GM12874 (cell line): ENCODE results near the gene APOBEC3F.
"Not testable (repeated sequence)": the region's sequence is repeated elsewhere in the genome, so short reads cannot be mapped to it uniquely, and the experiment has no call there.

Experiments
- CTCF ChIP-seq: IDR thresholded peaks from 2 replicates; pipeline ENCODE4 v1.5.1; 2011; ENCODE audit warnings: low read depth, mild to moderate bottlenecking, control low read depth, low read length, moderate library complexity; ENCODE audit not compliant: insufficient read depth

The APOBEC3F gene

GRCh38 chr22:39068033-39068785, 27.5 kb downstream of the APOBEC3F start:
- TF ChIP-seq CTCF = peak; percentile 44

DNA sequence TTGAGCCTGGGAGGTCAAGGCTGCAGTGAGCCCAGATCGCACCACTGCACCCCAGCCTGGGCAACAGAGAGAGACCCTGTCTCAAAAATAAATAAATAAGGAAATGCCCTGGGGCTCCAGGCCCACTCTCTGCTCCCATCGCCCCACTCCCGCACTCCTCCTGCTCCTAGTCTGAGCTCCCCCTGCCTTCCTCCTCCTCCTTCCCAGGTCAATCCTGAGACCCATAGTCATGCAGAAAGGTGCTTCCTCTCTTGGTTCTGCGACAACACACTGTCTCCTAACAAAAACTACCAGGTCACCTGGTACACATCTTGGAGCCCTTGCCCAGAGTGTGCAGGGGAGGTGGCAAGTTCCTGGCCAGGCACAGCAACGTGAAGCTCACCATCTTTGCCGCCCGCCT, 29.5 kb downstream of the APOBEC3F start:
- TF ChIP-seq CTCF = no peak

DNA sequence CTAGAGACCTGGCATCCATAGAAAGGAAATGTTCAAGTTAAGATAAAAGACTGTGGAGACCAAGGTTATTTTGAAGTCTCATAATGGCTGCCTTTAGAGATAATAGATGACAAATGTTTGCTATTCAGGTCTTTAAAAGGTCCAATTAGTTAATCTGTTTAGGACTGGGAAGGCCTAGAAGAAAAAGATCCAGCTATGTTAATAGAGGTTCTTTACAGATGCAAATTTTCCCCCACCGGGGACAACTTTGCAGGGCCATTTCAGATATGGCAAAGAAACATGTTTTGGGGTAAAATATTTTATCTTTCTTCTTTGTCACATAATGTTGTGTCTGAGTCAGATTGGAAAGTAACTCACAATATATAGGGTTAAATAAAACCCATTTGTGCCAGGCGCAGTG, 33.3 kb downstream of the APOBEC3F start:
- TF ChIP-seq CTCF = no peak

GRCh38 chr22:39077026-39077840, 36.6 kb downstream of the APOBEC3F start, which contains the start of gene APOBEC3G:
Gene APOBEC3G, plus strand, starts transcription at chr22:39077275. Its CDS starts 87 bp downstream, at chr22:39077362.
- TF ChIP-seq CTCF = not testable (repeated sequence)

DNA sequence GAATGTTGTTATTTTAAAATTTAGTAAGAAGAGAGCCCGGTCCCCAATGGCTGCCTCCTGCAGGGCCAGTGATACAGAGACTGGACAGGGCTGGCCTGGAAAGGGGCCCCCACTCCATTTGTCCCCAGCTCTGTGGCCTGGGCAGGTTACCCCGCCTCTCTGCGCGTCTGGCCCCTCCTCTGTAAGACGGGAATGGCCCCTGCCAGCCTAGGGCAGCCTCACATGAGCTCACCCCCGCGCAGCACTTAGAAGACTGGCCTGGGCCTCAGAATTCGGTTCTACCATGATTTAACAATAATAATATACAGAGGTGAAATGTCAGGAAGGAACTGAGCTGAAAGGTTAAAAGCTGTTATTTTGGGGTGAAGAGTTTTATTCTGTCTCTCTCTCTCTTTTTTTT, 37.7 kb downstream of the APOBEC3F start:
- no peak for TF ChIP-seq CTCF

DNA sequence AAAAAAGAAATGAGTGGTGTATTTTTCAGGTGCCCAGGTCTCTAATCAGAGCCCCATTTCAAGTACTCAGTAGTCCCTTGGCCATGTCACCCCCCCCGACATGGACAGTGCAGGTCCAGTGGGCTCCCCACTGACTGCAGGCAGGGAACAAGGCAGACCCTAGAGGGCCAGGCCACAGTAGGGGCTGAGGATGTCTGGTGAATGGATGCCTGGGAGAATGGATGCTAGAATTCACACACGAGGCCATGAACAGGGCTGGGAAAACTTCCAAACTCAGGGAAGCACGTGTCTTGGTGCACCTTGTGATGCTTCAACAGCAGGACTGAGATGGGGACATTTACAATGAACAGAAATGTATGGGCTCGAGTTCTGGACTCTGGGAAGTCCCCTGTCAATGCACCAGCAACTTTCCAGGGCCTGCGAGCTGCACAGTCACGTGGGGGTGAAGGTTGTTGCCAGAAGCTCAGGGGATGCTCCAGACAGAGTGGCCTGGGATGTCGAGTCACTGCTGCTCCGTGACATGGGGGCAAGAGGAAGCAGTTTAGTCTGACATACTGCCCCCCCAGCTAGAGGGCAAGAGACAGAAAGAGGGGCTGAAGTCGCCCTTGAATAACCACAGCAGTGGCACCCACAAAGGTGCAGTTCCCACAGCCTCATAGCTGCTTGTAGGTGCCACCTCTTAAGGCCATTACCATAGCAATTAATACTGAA, 39.5 kb downstream of the APOBEC3F start:
- no peak for TF ChIP-seq CTCF

GRCh38 chr22:39081016-39081415, 40.4 kb downstream of the APOBEC3F start:
- TF ChIP-seq CTCF = no peak
